HG03378 (cell line): ENCODE measurements around the gene ELK4.

Source experiments
- ATAC-seq: cut with Tn5 transposase; IDR thresholded peaks from one replicate; pipeline ENCODE4 v1.9.1; 2021; ENCODE audit warnings: mild to moderate bottlenecking, moderate library complexity; ENCODE audit not compliant: unreplicated experiment

The ELK4 gene, protein sequence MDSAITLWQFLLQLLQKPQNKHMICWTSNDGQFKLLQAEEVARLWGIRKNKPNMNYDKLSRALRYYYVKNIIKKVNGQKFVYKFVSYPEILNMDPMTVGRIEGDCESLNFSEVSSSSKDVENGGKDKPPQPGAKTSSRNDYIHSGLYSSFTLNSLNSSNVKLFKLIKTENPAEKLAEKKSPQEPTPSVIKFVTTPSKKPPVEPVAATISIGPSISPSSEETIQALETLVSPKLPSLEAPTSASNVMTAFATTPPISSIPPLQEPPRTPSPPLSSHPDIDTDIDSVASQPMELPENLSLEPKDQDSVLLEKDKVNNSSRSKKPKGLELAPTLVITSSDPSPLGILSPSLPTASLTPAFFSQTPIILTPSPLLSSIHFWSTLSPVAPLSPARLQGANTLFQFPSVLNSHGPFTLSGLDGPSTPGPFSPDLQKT

DNA sequence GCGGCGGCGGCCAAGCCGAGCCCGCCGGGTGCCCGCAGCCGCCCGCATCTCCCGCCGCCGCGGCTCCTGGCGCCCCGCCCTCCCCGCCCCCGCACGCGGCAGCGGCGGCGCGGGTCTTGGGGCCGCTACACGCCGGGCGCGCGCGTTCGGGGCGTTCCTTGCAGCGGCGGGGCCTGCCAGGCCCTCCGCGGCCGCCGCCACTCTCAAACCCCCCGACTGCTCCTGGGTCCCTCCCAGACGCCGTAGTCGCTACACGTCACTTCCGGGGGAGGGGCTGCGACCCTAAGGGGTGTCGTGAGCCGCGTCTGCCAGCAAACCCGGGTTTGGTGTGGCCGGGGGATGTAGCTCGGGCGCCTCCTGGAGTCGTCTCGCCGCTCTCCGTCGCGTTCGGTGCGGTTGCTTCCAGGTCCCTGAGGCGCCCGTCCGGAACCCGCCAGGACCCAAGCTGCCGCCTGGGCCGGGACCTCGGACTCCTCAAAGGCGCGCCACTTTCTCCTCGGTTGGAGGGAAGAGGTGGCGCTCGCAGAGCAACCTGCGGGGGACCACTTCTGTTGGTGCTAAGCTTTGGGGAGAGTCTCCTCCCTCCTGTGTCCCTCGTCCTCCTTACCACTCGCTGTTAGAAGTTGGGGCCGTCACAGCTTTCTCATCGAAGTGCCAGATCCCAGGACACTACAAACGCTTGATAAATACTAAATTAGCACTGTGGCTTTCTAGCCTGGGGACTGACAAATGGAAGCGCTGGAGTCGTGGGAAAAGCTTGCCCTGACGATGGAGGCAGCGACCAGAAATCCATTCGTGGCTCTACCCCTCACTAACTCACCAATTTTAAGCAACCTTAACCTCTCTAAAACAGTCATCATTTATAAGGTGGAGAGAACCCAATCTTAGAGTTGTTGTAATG lies at the start of gene ELK4:
Gene ELK4 (minus strand): TSS at position 244 of the 901 bp plus-strand sequence. CDS start 8,129 bp downstream, outside the sequence.
- peak; percentile 62 for ATAC-seq

DNA sequence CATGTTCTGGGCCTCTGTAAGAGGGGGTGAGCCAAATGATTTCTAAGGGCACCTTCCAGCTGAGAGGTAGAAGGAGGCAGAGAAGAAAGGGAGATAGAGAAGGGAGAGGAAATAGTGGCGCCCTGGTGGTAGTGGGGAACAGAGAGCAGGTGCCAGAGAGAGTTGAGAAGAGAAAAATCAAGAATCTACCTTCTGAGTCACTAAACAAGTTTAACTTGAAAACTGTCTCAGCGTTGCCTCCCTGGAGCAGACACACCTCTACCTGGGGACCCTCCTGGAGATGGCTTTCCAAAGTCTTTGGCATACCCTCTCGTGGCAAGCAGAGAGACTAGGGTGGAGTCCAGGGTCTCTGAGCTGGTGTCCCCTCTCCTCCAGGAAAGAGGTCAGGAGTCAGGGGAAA lies 49.6 kb upstream of the ELK4 start:
- ATAC-seq = no peak

DNA sequence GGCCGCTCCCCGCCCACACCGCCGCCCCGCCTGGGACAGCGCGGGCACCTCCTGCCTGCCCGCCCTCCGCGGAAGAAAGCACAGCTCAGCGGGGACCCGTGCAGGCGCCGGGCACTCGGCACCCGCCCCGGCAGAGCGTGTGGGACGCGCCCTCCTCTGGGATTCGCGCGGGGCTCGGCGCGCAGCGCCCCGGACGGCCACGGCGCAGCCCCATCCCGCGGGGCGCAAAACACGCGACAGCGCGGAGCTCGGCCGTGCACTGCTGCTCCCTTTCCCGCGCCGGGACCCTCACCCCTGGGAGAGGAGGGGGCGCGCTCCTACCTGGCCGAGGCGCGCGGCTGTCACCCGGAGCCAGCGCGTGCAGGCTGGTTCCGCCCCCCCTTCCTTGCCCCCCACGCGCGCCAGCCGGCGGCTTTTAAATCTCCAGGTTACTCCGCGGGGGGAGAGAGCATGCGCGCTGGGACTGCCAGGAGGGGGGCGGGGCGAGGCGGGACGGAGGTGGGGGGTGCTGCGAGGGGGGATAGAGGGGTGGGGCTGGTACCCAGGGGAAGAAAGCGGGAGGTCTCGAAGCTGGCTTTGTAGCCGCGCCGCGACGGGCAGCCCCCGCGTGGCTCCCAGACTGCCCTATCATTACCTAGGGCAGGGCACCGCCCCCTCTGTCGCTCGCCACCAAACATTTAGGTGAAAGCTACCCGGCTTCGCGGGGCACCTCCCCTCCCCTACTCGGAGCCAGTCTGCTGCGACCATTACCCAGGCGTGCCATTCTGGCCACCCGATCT lies 48.5 kb upstream of the ELK4 start, which contains the start of gene SLC45A3:
Gene SLC45A3 (minus strand): TSS at position 437 of the 779 bp plus-strand sequence. CDS start 15,853 bp downstream, outside the sequence.
- ATAC-seq = no peak

DNA sequence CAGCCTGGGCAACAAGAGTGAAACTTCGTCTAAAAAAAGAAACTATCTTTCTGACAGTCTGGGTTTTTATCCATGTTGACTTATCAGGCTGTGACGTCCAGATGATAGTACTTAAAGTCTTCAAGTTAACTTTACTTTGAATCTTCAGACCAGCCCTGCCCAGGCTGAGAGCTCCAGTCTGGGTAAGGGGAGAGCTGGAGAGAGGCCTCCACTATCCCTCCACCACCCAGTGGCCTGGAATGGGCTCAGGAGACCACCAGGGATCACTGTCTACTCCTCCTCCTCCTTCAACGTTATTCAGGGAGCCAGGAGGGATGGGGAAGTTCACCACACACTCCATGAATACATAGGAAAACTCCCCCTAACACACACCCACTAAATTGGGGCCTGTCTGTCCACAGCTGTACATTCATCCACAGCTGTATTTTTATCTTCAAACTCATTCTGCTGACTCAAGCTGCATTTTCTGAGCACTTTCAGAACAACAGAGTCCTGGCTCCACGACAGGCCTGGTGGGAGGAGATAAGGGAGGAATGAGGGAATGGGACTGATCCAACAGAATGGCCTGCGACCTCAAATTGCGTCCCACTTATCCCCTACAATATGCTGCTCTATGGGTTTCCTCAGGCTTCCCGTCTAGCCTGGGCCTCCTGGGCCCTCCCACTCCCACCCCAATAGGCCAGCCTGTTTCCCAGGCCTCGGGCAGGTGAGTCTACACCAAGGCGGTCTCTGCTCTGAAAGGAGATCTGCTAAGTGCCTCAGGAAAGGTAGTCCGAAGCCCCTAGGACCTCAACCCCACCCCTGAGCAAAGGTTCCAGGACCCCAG lies 46.7 kb upstream of the ELK4 start:
- ATAC-seq = no peak

DNA sequence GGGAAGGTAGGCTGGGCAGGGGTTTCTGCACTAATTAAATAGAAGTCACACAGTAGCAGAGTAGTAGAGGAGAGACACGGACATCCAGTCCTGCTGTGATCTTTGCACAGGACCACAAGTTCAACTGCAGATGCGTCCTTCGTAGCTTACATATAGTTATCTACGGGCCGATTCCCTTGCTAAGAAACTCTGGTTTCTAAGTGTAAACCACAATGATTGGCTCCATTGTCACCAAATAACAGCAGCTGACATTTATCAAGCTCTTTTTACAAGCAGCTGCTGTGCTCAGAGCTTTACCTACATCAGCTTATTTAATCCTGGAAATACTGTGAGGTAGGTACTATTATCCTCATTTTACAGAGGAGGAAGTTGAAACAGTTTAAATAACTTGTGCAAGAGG lies 45.4 kb upstream of the ELK4 start:
- no peak for ATAC-seq

DNA sequence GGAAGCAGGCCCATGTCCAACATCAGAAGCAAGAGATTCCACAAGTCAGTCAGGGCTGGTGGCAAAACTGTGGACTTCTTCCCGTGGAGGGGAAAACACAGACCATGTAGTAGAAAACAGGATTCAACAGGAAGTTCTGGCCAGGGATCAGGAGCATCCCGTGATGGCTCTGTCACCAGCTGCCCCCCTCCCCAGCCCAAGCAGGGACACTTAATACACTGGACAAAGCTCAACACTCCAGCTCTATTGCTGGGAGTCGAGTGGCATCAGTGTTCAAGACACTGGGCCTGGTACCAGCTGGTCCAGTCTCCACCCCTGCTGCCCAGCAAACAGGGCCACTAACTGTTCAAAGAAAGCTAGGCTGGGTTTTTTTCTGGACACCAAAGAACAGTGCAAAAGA lies 44.8 kb upstream of the ELK4 start:
- ATAC-seq = no peak

DNA sequence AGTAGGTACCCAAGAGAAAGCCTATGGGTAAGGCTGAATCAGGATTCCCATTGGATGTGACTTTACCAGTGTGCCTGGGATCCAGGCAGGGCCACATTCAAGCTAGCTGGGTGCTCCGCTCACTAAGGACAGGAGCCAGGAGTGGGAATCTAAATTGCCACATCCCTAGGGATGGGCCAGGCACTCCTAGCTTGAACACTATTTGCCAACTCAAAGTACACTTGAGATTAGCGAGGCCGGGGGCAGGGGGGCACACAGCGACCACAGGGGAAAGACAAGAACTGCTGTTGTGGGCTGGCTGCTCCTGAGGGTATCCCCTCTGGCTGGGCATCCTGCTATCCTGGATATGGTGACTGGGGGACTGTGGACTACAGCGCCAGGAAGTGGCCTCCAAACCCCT lies 44.2 kb upstream of the ELK4 start:
- ATAC-seq = no peak

DNA sequence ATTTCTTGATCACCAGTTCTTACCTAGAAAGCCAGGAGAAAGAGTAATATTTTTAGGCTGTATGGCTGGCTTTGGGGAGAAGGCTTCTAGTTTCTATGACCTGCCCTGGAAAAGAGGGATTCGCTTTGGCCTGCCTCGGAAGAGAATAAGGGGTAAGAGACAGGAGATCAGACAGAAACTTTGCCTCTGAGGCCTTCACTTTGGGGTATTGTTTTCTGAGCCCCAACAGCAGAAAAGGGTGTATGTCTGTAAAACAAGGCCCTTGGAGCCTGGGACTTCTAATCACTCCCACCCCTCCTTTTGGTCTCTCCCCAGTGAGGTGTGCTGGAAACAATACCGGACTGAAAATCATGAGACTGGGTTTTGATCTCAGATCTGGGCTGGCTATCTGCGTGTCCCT lies 43.4 kb upstream of the ELK4 start:
- ATAC-seq = no peak

DNA sequence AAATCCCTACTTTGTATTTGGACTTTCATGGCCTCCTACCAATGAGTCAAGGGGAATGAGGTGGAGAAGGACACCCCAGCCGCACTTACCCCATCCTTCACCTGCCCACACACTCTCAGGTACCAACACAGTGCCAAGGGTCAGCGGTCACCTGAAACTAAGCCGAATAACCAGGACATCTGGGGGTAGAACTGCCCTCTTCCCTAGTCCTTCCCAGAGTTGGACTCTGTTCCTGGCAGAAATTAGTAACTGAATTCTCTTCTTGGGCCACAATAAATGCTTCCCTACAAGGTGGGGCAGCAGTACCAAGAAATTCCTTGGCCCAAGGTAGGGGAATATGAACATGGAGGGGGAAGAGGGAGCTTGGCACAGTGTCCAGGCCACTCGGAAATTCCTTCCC lies 41.2 kb upstream of the ELK4 start:
- no peak for ATAC-seq

DNA sequence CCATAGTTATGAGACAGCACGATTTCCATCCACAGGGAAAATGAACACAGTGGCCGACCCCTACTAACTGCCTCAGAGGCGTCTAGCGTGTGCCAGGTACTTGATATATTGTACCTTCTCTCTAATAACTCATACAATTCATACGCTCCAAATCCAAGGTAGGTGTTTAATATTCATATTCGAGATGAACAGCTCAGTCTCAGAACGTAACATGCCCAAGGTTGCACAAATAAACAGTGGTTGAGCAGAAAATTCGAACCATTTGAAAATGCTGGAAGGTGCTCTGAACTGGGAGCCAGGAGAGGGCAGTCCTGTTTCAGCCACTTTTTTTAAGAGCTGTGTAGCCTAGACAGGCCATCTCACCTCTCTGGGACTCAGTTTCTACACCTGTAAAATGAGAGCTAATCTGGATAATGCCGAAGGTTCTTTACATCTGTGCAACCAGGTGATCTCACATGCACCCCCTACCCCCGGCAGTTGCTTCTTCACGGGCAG lies 40.6 kb upstream of the ELK4 start:
- ATAC-seq = no peak

DNA sequence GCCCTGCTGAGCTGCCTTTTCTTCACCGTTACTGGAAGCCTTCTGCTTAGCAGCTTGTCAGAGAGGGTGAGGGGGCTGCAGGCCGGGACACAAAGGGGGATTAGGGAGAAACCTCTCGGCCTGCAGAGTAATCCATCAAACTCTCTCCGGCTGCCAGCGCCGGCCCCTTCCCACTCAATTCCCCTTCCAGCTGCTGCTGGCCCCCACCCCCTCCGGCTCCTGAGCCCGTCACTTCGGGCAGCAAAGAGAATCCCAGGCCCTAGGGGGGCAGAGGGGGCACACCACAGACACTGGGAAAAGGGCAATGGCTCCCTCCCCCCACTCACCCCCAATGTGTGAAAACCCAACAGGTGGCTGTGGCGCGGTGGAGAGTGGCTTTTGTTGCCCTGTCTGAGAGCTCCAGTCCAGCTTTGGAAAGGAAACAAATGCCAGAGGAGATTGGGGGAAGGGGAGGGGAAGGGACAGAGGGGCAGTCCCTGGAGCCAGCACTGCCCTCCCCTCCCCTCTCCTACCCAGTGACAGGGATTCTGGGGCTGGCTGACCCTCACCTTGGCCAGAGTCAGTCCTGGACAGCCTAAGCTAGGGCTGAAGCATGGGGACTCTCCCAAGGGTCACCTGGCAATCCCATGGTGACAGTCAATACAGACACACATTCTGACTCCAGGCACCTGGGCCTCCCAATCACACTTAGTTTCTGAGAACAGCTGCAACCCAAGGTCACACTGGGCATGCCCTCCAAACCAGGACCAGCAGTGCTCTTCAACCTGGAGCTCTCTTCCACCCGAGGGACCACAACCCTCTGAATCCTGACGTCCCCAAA lies 39.0 kb upstream of the ELK4 start:
- ATAC-seq = no peak

DNA sequence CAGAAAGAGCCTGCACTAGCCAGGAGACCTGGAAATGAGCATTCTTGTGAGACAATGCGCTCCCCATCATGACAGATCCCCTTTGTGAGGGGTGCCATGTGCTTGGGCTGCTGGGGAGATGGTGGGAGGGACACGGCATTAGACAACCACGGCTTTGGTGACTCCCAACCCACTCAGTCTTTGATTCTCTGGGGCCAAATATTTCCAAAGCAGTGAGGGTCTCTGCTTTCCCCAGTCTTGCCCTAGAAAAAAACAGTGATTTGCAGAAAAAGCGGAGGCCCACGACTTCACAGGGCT lies 38.3 kb upstream of the ELK4 start:
- ATAC-seq = no peak

DNA sequence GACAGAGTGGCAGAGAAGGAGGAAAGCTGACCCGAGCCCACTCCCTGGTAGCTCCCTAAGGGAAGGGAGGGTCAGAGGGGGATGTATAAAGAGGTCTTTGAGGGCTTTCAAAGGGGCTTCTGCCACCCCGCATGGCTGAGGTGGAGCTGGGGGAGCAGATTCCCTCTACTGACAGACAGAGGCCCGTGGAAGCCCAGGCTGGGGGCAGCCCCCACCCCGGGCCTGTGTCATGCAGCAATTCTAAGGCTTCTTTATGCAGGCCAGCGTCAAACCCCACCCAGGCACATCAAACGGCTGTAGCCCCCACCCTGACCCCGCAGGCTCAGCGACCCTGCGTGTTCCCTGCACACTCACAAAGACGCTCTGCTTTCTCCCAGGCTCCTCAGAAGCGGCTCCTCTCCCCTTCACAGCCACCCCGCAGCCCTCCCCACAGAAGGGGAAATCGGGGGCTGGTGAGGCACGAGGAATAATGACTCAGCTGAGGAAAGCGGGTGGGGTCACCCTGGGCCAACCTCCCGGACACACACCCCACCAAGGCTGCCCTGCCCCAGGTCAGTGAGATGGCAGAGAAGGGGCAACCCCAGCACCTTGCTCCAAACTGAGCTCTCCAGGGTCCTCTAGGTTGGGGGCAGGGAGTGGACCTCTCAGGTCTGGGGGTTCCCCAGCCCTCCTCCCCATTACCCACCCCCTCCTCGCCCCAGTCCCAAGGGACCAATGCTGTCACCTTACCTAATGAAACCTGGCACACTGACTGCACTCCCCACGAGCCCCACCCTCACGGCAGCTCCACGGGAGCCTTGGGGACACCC lies 37.7 kb upstream of the ELK4 start:
- ATAC-seq = peak; percentile 37

DNA sequence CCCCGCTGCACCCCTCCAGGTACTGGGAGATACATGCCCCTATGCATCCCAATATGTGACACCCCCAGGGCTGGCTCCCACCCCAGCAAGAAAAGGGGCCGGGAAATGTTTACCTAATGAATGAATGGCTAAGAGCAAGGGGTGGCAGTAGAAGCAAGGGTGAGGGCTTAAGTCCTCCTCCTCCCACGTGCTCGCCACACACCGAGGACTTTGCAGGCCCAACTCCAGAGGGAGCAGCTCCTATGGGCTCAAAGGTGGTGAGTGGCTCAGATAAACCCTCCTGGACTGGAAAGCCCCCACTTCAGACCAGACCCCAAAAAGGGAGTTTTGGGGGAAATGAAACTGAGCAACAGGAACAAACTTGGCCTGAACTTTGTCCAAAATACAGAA lies 37.1 kb upstream of the ELK4 start:
- peak; percentile 40 for ATAC-seq

DNA sequence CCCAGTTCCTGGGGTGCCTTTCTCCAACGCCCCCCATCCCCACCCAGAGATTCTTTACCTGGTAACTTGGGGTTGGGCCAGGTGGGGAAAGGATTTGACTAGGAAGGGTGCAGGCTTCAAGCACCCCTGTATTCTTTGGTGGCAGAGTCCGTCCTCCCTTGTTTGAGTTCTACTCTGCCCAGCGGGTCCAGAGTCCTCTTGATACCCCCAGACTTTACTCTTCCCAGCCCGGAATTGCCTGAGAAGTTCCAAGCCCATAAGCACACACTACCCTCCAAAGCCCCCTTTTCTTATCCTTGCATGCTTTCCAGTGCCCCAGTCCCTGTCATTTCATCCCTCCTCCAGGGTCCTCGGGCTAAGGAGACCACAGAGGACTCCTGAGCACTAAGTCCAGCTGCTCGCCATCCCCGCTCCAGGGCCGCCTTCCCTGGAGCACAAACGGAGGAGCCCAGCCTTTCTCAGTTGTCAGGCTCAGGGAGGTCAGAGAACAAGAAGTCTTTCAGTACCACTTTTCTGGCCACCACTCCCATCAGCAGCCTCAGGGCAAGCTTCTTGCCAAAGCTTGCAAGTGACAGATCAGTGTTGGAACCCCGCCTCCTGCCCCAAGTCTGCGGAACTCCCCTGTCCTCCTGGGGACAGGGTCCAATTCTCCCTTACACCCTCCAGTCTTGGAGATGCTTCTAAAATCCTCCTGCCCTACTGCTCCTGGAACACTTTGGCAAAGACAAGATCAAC lies 36.3 kb upstream of the ELK4 start:
- ATAC-seq = no peak

DNA sequence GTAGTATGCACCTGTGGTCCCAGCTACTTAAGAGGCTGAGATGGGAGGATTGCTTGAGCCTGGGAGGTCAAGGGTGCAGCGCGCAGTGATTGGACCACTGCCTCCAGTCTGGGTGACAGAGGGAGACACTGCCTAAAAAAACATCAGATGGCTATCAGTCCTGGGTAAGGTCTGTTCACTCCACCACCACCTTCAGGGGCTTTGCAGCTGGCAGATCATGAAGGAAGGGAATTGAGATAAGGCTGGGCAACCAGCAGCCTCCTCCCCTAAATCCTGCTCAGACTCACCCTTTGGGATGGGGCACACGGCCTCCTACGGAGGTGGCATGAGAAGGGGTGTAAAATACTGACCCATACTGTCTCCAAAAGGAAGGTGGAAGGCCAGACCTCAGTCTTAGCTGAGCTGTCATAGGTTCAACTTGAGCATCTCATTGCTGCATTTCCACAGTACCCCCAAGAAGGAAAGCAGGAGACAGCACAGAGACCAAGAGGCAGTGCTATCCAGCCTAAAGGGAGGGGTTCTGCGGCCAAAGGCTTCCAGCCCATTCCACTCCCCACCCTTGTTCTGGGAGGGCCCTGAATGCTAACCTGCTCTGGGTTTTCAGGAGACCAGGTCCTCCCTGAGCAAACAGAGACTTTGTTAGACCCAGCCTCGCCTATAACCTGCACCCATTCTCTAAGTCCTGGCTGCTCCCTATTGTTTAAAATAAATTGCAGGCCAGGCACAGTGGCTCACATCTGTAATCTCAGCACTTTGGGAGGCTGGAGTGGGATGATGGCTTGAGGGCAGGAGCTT lies 34.8 kb upstream of the ELK4 start:
- no peak for ATAC-seq
